Suppressor macrophage treated with lipopolysaccharide for 1 hour (primary cell): Measurements from ENCODE around the gene GOLGA8N.
"Not testable (repeated sequence)": the region's sequence is repeated elsewhere in the genome, so short reads cannot be mapped to it uniquely, and the experiment has no call there.

Experiments
- DNase-seq, 3 donors: peaks; one replicate each; pipeline ENCODE4 v3.0.0-alpha.2; 2020 to 2022

GOLGA8N gene

DNA sequence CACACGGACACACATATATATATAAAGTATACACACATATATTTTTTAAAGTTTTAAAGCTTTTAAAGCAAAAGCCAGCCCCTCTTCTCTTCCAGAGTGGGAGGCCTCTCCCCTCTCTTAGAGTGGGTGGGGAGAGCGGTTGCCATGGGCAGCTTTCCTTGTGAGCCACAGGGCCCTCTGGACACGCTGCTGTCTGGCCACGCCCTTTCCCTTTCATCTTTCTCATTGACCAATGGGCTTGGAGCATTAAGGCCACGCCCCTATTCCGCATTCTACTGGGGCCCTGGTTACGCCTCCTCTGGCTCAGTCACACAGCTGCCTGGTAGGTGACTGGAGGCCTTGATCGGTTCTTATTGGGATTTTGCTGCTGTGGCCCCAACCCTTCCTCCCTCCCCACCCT, at the start of gene GOLGA8N:
Gene GOLGA8N, plus strand, starts transcription at position 306 of the 400 bp plus-strand sequence.
- not testable (repeated sequence) for DNase-seq

DNA sequence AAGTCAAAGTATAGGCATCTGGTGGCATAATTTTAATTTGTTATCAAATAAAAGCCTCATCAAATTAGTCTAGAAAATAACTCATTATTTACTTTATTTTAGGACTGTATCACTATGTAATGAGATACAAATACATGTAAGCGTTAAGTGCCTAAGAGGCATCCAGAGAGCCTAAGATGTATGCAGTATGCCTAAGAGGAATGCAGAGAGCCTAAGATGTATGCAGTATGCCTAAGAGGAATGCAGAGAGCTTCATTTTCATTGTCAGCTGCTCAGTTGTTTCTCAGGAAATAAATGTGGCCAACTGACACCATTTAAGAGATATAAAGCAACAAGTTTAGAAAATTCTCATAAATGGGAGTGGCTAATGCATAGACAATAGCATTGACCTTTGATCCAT, 49.8 kb upstream of the GOLGA8N start:
- not testable (repeated sequence) for DNase-seq

DNA sequence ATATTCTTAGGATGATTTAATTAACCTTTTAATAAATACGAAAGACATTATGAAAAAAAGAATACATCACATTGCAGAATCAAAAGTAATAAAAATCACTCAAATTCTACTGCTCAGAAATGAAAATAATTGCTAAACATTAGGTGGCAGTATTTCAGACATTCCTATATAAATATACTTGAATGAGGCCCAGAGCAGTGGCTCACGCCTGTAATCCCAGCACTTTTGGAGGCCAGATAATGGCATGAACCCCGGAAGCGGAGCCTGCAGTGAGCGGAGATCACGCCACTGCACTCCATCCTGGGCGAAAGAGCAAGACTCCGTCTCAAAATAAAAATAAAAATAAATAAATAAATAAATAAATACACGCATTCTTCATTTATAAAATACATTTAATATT, 48.1 kb upstream of the GOLGA8N start:
- not testable (repeated sequence) for DNase-seq

DNA sequence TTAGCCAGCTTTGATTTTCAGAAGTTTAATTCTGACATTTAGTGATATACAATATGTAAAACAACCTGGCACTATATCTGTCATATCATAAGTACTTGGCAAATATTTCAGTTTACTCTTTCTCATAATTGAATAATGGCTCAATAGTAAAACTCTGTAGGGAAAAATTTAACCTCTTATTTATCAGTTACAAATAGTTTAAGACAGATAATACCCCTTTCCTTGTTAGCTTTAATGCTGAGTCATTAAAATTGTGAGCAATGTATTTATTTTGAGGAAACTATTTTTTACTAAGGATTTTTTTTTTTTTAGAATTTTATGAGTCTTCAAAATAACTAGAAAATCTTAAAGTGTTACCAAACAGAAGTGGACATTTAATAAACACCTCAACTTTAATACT, 38.7 kb upstream of the GOLGA8N start:
- not testable (repeated sequence) for DNase-seq

DNA sequence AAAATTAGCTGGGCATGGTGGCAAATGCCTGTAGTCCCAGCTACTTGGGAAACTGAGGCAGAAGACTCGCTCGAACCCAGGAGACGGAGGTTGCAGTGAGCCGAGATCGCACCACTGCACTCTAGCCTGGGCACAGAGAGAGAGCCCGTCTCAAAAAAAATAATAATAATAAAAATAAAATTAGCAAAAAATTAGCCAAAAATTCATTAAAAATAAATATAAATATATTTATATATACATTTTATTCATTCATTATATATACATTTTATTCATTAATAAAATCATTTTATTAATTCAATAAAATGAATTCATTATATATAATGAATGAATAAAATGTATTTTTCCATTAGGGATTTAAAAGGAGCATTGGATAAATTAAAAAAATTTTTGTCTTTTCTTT, 31.1 kb upstream of the GOLGA8N start:
- not testable (repeated sequence) for DNase-seq

DNA sequence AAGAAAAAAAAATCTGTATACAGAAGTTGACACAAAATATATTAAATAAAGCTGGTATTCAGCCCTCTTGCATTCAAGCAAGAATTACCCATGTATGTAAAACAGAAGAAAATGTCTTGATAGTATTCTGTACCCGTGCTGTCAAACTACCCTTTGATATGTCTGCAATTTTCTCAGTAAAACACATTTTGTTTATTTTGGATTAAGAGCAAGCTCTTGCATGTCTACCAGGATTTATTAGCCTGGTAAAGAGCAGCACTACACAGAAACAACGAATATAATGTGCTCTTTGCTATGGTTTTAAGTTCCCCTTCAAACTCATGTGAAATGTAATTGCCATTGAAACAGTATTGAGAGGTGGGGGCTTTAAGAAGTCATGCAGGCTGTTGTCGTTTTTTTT, 24.3 kb upstream of the GOLGA8N start:
- DNase-seq = not testable (repeated sequence)

DNA sequence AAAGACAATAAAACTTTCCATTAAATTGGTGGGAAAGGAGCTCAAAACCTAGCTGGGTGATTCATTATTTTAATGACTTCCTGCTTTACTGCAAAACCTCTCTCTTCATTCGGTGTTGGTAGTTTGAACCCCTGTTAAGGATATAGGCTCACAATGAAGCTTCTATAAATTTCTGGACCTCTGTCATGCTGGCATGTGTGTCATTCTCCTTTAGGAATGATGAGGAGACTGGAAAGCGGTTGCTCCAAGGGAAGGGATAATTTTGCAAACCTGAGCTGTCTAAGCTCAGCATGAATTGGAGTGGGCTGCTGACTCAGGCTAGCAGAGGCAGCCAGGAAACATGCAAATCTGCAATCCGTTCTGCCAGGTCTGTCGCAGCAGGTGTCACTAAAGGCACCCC, 14.8 kb upstream of the GOLGA8N start:
- not testable (repeated sequence) for DNase-seq

DNA sequence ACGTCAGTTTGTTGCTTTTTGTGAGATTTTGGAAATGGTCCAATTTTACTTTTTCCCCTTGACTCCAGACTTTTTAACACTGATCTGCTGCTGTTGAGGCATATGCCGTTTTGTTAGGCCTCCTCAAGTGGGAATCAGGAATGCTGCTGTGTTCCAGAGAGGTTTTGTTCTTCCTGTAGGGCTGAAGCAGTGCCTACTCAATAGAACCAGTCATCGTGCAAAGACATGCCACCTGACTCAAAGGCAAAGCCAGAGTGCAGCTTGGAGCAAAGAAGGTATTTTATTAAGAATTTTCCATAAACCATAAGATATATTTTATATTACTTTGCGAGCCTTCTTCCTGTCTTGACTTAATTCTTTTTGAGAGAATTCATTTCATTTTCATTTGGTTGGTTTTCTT, 7.4 kb upstream of the GOLGA8N start:
- not testable (repeated sequence) for DNase-seq

DNA sequence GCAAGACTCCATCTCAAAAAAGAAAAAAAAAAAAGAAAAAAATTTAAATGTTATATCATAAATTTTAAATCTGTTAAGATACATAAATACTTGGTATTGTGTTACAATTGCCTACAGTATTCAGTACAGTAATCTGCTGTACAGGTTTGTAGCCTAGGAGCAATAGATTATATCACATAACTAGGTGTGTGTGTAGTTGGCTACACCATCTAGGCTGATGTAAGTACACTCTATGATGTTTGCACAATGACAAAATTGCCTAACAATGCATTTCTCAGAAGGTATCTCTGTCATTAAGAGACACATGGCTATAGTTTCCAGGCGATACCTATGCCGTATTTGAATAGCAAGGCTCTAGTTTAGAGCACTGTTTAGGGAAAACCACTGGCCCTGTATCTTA, 16.3 kb downstream of the GOLGA8N start:
- not testable (repeated sequence) for DNase-seq

DNA sequence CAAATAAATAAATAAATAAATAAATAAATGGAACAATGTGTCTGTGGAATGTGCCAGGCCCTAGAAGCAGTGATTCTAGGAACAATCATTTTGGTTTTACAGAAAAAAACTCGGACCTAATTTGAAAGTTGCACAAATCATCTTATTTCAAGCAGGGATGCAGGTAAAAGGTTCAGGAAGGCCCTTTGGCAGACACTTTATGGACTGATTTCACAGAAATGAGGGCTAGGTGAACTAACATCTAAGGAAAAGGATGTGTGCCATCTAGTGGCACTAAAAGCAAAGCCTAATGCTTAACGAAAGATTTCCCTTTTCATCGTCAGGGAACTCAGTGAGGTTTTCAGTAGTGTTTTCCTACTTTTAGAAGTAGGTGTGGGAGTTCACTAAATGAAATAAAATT, 17.5 kb downstream of the GOLGA8N start:
- peak; percentile 6 to 44 (median 43) for DNase-seq

DNA sequence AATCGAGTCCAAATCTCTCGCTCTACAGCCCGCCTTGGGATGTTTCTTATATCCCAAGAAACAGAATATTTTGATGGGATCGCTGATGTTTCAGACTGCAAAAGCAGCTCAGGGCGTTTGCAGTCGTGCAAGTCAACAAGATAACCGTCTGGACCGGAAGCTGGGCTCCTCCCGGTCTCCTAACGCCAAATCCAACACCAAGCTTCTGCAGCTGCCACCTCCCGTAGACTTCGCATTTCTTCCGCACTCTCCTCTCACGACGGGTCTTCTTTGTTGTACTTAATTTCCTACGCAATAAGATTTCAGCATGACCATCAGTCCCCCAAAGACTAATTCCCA, 21.4 kb downstream of the GOLGA8N start:
- DNase-seq = not testable (repeated sequence)

DNA sequence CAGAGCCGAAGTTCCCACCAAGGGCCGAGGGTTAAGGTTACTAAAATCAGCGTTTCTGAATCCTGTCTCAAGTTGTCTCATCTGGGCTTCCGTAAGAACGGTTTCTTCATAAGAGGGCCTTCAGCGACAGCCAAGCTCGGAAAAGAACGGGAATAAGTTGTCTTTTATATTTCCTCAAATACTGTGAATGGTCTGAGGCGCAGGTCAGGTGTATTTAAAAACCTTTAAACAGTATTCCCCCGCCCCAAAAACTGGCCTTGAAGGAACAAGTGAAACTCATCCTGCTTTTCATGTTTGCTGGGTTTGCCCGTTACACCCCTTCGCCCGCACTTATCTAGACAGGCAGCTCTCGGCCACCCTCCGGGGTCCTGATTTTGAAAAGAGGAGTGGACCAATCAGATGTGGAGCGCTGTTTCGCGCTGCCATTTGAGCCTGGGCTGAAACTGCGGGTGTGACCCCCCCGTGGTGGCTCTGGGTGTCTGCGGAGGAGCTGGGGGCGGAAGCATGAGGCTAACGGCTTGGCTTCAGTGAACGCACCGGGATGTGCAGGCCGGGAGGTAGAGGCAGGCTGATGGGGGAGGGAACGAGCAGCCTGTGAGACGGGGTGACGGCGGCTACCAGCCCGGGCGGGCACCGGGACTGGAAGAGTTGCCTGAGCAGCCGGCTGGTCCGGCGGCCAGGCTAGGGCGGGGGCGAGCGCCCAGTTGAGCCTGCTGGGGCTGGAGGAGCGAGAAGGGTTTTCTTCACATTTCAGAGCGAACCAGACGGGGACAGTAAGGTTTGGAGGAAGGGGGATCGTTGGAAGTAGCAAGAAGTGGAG, 22.0 kb downstream of the GOLGA8N start, which contains the start of gene ARHGAP11A:
Gene ARHGAP11A, plus strand, starts transcription at position 454 of the 820 bp plus-strand sequence. CDS start 708 bp downstream, outside the sequence.
- DNase-seq = peak; percentile 69 to 94 (median 89)

DNA sequence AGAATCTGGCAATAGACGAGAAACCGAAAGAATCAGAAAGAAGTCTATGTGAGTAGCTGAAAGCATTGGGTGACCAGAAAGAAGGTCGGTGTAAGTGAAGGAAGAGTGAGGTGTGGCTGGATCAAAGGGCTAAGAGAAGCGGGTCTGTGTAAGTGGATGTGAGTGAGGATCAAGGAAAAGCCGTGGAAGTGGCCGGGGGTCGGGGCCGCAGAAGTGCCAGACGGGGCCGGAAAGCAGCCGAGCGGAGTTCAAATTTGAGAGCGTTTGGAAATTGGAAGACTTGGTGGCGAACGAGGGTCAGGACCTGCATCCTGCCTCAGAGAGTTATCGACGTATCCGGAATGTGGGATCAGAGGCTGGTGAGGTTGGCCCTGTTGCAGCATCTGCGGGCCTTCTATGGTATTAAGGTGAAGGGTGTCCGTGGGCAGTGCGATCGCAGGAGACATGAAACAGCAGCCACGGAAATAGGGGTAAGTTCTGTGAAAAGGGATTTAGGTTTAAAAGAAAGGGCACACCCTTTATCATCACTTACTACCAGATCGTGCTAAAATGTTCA, 22.7 kb downstream of the GOLGA8N start:
- DNase-seq = peak in 1 of 3 donors; percentile 8

DNA sequence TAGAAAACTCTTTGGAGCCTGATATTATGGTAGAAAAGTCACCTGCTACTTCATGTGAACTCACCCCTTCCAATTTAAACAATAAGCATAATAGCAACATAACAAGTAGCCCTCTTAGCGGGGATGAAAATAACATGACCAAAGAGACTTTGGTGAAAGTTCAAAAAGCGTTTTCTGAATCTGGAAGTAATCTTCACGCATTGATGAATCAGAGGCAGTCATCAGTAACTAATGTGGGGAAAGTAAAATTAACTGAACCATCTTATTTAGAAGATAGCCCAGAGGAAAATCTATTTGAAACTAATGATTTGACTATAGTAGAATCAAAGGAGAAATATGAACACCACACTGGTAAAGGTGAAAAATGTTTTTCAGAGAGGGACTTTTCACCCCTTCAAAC, 43.2 kb downstream of the GOLGA8N start:
- DNase-seq = no peak

DNA sequence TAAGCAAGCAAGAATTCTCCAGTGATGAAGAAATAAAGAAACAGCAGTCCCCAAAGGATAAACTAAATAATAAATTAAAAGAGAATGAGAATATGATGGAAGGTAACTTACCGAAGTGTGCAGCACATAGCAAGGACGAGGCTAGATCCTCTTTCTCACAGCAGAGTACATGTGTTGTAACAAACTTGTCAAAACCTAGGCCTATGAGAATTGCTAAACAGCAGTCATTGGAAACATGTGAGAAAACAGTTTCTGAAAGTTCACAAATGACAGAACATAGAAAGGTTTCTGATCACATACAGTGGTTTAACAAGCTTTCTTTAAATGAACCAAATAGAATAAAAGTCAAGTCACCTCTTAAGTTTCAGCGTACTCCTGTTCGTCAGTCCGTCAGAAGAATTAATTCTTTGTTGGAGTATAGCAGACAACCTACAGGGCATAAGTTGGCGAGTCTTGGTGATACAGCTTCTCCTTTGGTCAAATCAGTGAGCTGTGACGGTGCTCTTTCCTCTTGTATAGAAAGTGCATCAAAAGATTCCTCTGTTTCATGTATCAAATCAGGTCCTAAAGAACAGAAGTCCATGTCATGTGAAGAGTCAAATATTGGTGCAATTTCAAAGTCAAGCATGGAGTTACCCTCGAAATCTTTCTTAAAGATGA, 43.8 kb downstream of the GOLGA8N start:
- DNase-seq = no peak

DNA sequence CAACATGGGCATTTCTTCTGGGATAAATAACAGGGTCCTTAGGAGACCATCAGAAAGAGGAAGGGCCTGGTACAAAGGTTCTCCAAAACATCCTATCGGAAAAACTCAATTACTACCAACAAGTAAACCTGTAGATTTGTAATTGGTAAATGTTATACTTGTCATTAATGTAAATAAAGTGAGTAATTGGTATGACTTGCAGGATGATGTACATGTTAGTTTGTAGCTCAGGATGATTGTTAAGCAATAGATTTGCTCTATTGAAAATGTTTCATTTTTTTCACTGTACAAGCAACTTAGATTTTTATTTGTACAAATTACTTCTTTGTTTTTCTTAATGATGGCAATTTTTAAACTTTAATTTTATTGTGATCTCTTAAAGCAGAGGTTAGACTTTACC, 44.4 kb downstream of the GOLGA8N start:
- DNase-seq = no peak

DNA sequence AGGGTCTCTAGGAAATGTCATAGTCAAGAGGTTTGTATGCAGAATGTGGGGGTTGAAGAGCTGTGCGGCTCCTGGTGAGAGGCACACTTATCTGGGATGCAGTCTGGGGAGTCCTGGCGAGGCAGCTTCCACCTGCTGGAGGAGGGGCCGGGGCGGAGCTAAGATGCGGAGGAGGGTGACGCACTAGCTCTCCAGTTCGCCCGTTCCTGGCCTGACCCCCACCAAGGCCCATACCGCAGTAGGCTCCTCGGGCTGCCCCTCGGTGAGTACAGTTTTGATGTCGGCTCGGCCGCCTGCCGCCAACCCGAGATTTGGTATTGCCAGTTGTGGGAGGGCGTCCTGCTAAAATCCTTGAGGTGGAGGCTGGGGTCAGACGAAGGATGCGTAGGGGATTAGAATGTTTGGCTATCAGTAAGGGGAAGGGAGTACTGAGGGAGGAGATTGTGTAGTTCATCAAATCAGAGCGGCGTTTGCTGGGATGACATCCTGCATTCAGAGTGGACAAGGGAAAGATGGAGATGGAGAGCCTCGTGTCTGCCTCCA, 48.3 kb downstream of the GOLGA8N start, which contains the start of gene SCG5:
Gene SCG5, plus strand, starts transcription at position 194 of the 543 bp plus-strand sequence. CDS start 1,883 bp downstream, outside the sequence.
- no peak for DNase-seq

DNA sequence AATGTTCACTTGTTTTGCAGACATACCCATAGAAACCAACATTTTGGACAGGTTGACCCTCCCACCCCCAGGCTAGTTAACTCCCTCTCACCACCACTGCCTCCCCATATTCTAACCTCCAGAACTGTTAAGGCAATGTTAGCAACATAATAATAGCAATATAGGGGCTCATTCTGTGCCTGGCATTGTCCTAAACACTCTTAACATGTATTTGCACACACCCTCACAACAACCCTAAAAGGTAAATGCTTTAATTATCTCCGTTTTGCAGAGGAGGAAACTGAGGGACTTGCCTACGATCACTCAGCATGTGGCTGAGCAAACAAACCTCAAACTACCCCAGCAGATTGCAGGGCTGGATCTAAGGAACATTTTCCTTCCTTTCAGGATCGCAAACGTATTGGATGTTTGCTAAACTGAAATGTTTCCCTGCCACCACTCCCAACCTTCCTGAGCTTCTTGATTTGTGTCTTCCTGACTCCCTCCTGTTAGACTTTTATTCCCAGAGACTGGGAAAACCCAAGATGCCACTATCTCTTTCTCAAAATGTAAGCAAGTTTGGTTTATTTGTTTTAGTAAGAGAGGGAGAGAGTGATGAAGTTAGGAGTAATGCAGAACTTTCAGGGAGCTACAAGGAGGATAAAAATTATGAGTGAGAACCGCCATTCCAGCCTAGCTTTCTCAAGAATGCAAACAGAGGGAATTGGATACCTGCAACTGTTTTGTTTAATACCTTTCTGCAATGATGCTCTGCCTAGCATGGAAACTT, 49.6 kb downstream of the GOLGA8N start:
- DNase-seq = no peak

DNA sequence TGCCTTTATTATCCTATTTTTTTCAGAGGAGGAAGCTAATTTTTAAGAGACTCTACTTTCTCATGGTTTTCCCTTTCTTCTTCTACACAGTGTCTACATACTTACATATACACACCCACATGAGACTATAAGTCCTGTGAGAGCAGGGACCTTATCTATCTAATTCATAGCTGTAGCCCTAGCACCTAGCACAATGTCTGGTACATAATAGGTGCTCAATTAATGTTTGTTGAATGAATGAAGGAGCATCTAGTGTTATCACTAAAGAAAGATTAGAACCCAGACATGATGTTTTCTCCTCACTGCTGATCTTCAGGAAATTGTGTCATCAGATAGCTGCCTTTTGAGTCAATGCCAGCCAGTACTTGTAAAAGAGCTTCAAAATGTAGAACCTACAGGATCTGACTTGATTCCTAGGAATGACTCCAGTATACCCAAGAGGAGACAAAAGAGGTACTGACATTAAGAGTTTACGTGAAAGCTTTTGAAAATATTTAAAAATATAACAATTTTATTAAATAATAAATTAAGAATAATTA, 50.7 kb downstream of the GOLGA8N start:
- DNase-seq = no peak

DNA sequence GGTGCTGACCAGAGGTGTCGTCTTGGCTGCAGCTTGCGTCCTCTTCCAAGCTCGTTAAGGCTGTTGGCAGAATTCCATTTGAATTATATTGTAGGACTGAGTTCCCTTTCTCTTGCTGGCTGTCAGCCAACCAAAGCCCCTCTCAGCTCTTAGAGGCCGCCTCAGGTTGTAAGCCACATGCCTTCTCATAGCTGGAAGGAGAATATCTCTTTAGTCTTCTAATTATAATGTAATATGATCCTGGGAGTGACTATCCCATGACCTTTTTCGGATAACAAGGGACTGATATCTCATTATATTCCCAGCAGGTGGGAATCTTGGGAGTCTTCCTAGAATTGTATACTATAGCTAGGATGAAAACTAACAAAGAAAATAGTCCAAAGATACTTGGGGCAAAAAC, 53.0 kb downstream of the GOLGA8N start:
- no peak for DNase-seq

DNA sequence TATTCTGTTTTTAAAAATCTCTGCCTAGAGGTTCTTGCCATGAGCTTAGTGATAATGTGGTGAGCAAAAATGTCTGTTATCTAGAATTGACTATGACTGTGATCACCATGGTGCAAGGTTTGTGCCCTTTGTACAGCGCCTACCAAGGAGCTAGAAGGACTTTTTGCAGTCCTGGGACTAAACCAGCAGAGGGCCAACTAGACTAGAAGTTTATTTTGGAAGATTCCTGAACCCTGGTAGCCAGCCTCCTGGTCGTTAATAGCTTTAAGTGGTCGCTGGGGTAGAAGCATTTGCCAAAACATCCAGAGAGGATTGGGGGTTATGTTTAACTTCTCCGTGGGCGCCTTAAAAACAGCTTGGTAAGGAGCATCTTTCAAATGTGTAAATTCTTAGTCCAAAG, 56.1 kb downstream of the GOLGA8N start:
- peak in 1 of 3 donors; percentile 12 for DNase-seq

DNA sequence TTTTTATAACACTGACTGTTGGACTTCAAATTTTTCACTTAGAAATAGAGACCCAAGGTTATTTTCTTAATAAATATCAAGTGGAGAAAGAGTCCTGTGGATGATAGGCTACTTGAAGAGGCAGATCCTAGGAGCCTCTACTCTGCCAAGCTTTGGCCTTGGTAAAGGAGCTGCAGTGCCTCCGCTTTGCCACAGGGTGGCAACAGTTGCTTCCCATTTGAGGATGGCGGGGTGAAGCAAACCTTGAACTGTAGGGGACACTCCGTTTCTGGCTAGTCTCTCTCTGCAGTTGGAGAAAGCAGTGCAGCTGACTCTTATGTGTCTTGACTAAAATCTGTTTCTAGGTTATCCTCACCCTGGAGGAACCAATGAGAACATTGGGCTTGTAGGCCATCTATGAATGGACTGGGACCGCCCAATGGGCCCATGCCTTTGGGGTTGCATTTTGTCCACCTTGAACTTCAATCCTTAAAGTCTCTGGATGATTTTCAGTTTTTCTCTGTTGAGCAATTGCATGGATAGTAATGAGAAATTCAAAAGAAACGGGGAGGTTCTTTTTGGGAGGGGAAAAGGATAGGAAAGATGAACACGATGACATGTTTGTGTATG, 58.1 kb downstream of the GOLGA8N start:
- DNase-seq = peak; percentile 68 to 79 (median 76)
